ENCODE data around the gene TSPAN9.

- no peak for TF ChIP-seq EP300 (IDR thresholded peaks at IDR 0.05)
- TF ChIP-seq CTCF (IDR thresholded peaks at IDR 0.05), result no peak
- TF ChIP-seq POLR2A (IDR thresholded peaks at IDR 0.05), result no peak
Measured at GRCh38 chr12:3137268-3137781, 60.1 kb downstream of the TSPAN9 start.
